Measurements from ENCODE around the gene ASPSCR1. TPM values are rescaled to one million over a fixed set of nuclear protein-coding genes. Genes with fewer than 3 reads are reported as not detected.

Gene ASPSCR1
- total RNA-seq, 1 experiment from 2014 or later: 51.0 TPM

DNA sequence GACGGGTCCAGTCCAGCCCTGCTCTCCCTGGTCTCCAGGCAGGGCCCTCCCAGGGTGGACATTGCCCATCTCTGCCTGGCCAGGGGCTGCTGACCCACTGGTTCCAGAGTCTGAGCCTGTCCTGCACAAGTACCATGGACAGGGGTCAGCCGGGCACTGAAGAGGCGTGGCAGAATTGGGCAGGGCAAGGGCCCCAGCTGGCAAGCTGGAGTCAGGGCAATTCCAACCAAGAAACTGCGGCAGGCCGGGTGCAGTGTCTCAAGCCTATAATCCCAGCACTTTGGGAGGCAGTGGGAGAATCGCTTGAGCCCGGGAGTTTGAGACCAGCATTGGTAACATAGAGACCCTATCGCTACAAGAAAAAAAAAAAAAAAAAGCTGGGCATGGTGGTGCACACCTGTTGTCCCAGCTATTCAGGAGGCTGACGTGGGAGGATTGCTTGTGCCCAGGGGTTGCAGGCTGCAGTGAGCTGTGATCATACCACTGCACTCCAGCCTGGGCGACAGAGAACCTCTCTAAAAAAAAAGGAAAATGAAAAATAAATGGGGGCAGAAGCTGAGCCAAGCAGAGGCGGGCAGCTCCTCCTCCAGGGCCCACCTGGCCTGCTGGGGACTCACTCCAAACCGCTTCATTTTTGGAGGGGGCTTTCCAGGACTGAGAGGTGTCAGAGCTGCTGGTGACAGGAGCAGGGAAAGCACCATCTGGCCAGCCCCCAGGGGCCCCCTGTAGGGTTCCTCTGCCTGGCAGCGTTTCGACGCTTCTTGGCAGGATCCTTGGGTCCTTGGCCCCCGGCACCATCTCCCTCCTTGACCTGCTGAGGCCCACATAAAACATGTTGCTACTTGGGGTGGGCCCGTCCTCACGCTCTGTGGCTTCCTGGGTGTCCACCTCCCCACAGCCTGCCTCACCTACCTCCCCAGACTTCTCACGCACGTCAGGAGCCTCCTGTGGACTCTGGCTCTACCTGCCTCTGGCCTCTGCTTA lies 47.0 kb upstream of the ASPSCR1 start:
- DNase-seq (ENCODE audit: low read depth, low spot score) (no peak), ATAC-seq (no peak)
- no TSS peak for BruUV-seq (replicated peaks)
- no peaks in the 10 kb centered on the region for H3K27me3 ChIP-seq (ENCODE audit: insufficient read depth, low read length)
- CTCF ChIA-PET: interaction anchor here (1.0 to 1.5 kb wide), 2 partner anchors 29 to 92 kb away, joined by 4 read pairs; partner anchors contain the start of genes CENPX and LRRC45
- no peak overlapping the region for H3K4me2 ChIP-seq (ENCODE audit: low read length)
- no peaks in the 10 kb centered on the region for H4K20me1 ChIP-seq (ENCODE audit: insufficient read depth)
- no peak overlapping the region for H3K9ac ChIP-seq (ENCODE audit: low read length)
- no peak overlapping the region for H3K4me3 ChIP-seq (replicated peaks in 1 of 2; ENCODE audit: low read depth in 1 of 2, low read length in 2 of 2)
- H3K27ac ChIP-seq (ENCODE audit: low read depth, low read length): no peak overlapping the region; the same call in 1 of the 2 replicates
- RAD21 ChIA-PET (ENCODE audit: low non-redundant PET in 1 of 2, low total read pairs in 2 of 2, uncharacterized antibody in 2 of 2, unreplicated experiment in 2 of 2): no interaction called here
- H3K9me2 ChIP-seq (ENCODE audit: insufficient read depth): no peaks in the 10 kb centered on the region
- H2AFZ ChIP-seq (ENCODE audit: low read depth, low read length, poor library complexity, severe bottlenecking): no peak overlapping the region
- intact Hi-C loops (cut with micrococcal nuclease): no loop called here
- peak; percentile 32 for TF ChIP-seq POLR2A (IDR thresholded peaks at IDR 0.05; ENCODE audit: borderline replicate concordance, extremely low read depth, insufficient read depth, insufficient read length)
- TF ChIP-seq JUND (IDR thresholded peaks at IDR 0.05): no peak
- peaks cover 22 to 61% of the 10 kb centered on the region in 2 experiments for H3K4me1 ChIP-seq (ENCODE audit: control insufficient read depth in 1 of 2, insufficient read depth in 2 of 2, low read length in 2 of 2)
- no peaks in the 10 kb centered on the region for H3K9me3 ChIP-seq (ENCODE audit: control insufficient read depth in 1 of 2, insufficient read depth in 1 of 2, low read depth in 1 of 2, low read length in 2 of 2)
- peaks cover 6 to 28% of the 10 kb centered on the region in 2 experiments; a peak in 2 of 4 replicates for H3K36me3 ChIP-seq (ENCODE audit: control insufficient read depth in 1 of 2, insufficient read depth in 2 of 2, low read length in 2 of 2)
- peaks cover 27% of the 10 kb centered on the region for H3K79me2 ChIP-seq (ENCODE audit: insufficient read depth, low read length)
- POLR2A ChIA-PET: interaction anchor here (1.2 kb wide), 1 partner anchor 92 kb away, joined by 4 read pairs; the partner anchor contains the start of genes CENPX and LRRC45

DNA sequence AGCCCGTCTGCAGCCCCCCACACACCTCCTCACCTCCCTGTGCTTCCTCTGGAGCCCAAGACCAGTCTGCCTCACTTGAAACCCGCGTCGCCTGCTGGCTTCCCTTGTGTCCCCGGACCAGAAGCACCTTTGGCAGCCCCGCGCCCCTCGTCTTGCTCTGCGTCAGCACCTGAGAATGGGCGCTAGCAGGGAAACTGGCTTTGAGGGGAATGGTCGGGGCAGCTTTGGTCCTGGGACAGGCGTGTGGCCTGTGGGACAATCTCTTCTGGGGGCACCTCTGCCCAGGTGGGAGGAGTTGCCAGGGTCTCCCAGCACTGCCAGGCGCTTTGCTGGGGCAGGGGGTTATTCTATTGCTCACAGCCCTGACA lies 46.3 kb upstream of the ASPSCR1 start:
- Histone ChIP-seq H4K20me1 (ENCODE audit: insufficient read depth) (no peaks in the 10 kb centered on the region), H3K4me2 (ENCODE audit: low read length) (no peak overlapping the region), H2AFZ (ENCODE audit: low read depth, low read length, poor library complexity, severe bottlenecking) (no peak overlapping the region), H3K9me3 (ENCODE audit: control insufficient read depth in 1 of 2, insufficient read depth in 1 of 2, low read depth in 1 of 2, low read length in 2 of 2) (no peaks in the 10 kb centered on the region), H3K9ac (ENCODE audit: low read length) (no peak overlapping the region), H3K4me3 (replicated peaks in 1 of 2; ENCODE audit: low read depth in 1 of 2, low read length in 2 of 2) (no peak overlapping the region), H3K27ac (ENCODE audit: low read depth, low read length) (no peak overlapping the region), H3K36me3 (ENCODE audit: control insufficient read depth in 1 of 2, insufficient read depth in 2 of 2, low read length in 2 of 2) (peaks cover 6 to 33% of the 10 kb centered on the region in 2 experiments; a peak in 2 of 4 replicates), H3K9me2 (ENCODE audit: insufficient read depth) (no peaks in the 10 kb centered on the region), H3K79me2 (ENCODE audit: insufficient read depth, low read length) (peaks cover 26% of the 10 kb centered on the region), H3K4me1 (ENCODE audit: control insufficient read depth in 1 of 2, insufficient read depth in 2 of 2, low read length in 2 of 2) (peaks cover 16 to 61% of the 10 kb centered on the region in 2 experiments), H3K27me3 (ENCODE audit: insufficient read depth, low read length) (no peaks in the 10 kb centered on the region)
- ChIA-PET RAD21 (ENCODE audit: low non-redundant PET in 1 of 2, low total read pairs in 2 of 2, uncharacterized antibody in 2 of 2, unreplicated experiment in 2 of 2) (no interaction called here), CTCF (interaction anchor here (1.0 kb wide), 1 partner anchor 29 kb away, joined by 4 read pairs; no protein-coding TSS in a partner anchor), POLR2A (interaction anchor here (1.2 kb wide), 1 partner anchor 91 kb away, joined by 4 read pairs; the partner anchor contains the start of genes CENPX and LRRC45)
- BruUV-seq (replicated peaks): no TSS peak
- TF ChIP-seq POLR2A (IDR thresholded peaks at IDR 0.05; ENCODE audit: borderline replicate concordance, extremely low read depth, insufficient read depth, insufficient read length): peak; percentile 6
- TF ChIP-seq, protein P1, sequence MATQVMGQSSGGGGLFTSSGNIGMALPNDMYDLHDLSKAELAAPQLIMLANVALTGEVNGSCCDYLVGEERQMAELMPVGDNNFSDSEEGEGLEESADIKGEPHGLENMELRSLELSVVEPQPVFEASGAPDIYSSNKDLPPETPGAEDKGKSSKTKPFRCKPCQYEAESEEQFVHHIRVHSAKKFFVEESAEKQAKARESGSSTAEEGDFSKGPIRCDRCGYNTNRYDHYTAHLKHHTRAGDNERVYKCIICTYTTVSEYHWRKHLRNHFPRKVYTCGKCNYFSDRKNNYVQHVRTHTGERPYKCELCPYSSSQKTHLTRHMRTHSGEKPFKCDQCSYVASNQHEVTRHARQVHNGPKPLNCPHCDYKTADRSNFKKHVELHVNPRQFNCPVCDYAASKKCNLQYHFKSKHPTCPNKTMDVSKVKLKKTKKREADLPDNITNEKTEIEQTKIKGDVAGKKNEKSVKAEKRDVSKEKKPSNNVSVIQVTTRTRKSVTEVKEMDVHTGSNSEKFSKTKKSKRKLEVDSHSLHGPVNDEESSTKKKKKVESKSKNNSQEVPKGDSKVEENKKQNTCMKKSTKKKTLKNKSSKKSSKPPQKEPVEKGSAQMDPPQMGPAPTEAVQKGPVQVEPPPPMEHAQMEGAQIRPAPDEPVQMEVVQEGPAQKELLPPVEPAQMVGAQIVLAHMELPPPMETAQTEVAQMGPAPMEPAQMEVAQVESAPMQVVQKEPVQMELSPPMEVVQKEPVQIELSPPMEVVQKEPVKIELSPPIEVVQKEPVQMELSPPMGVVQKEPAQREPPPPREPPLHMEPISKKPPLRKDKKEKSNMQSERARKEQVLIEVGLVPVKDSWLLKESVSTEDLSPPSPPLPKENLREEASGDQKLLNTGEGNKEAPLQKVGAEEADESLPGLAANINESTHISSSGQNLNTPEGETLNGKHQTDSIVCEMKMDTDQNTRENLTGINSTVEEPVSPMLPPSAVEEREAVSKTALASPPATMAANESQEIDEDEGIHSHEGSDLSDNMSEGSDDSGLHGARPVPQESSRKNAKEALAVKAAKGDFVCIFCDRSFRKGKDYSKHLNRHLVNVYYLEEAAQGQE (IDR thresholded peaks at IDR 0.05; ENCODE audit: low read depth): no peak
- no peak for DNase-seq (ENCODE audit: low read depth, low spot score)
- ATAC-seq: no peak
- intact Hi-C loops (cut with micrococcal nuclease): no loop called here

Measured in HCT116 (cell line).